Measurements from ENCODE around the gene JAZF1. TPM values are rescaled to one million over a fixed set of nuclear protein-coding genes. Genes with fewer than 3 reads are reported as not detected.
"Not testable (repeated sequence)": the region's sequence is repeated elsewhere in the genome, so short reads cannot be mapped to it uniquely, and the experiment has no call there.

Gene JAZF1
- total and polyA plus RNA-seq, 3 donors from 2014 or later = 38.5 to 51.0 (median 46.4) TPM

DNA sequence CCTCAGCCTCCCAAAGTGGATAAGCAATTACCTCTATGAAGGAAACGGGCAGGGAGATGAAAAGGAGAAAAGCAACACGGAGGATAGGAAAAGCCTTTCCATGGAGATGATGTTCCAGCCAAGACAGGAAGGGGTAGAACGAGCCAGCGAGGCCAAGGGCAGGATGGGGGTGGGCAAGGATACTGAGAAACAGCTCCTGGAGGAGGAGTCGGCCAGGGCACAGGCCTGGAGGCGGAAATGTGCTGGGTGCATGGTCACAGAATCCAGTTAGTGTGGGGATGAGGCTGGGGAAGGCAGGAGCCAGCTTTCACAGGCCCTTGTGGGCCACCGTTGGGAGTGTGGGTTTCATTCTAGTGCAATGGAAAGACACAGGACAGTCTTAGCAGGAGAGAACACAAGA lies 162.6 kb downstream of the JAZF1 start:
- DNase-seq = no peak
- H3K27me3 ChIP-seq = no peaks in the 10 kb centered on the region
- TF ChIP-seq, protein P1, sequence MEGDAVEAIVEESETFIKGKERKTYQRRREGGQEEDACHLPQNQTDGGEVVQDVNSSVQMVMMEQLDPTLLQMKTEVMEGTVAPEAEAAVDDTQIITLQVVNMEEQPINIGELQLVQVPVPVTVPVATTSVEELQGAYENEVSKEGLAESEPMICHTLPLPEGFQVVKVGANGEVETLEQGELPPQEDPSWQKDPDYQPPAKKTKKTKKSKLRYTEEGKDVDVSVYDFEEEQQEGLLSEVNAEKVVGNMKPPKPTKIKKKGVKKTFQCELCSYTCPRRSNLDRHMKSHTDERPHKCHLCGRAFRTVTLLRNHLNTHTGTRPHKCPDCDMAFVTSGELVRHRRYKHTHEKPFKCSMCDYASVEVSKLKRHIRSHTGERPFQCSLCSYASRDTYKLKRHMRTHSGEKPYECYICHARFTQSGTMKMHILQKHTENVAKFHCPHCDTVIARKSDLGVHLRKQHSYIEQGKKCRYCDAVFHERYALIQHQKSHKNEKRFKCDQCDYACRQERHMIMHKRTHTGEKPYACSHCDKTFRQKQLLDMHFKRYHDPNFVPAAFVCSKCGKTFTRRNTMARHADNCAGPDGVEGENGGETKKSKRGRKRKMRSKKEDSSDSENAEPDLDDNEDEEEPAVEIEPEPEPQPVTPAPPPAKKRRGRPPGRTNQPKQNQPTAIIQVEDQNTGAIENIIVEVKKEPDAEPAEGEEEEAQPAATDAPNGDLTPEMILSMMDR (IDR thresholded peaks at IDR 0.05) = no peak
- no peak for TF ChIP-seq POLR2A (IDR thresholded peaks at IDR 0.05)
- no peaks in the 10 kb centered on the region for H3K9me3 ChIP-seq
- WGBS, 2 donors = 64 to 70% methylated on average over 7 of the region's 7 CpGs
- no peak overlapping the region for H3K4me3 ChIP-seq
- H3K36me3 ChIP-seq (ENCODE audit: low read depth, missing control alignments) = no peaks in the 10 kb centered on the region
- no peak overlapping the region for H3K27ac ChIP-seq
- intact Hi-C loops (cut with DNase I; ENCODE audit: low total_unique reads) = no loop called here
- H3K4me1 ChIP-seq = peaks cover 7% of the 10 kb centered on the region

DNA sequence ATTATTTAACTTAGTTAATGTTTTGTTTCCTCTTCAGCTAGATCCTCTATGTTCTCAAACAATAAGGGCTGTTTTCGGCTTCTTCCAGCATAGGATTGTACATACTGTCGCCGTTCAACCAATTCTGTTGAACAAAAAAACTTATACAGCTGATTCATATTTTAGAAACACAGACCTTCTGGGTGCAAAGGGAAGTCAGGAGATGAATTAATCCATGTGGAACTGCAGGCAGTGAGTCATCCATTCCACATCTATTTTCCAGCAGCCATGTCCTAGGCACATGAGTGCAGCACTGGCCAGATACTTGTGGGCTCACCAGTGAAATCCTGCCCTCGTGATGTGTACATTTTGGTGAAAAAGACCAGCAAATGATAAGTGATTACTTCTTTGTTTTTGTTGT lies 163.2 kb downstream of the JAZF1 start:
- Histone ChIP-seq H3K4me3 (no peak overlapping the region), H3K27ac (no peak overlapping the region), H3K4me1 (peaks cover 7% of the 10 kb centered on the region), H3K27me3 (no peaks in the 10 kb centered on the region), H3K36me3 (ENCODE audit: low read depth, missing control alignments) (no peaks in the 10 kb centered on the region), H3K9me3 (no peaks in the 10 kb centered on the region)
- TF ChIP-seq POLR2A (IDR thresholded peaks at IDR 0.05) = no peak
- TF ChIP-seq, protein P1 (IDR thresholded peaks at IDR 0.05) = no peak
- DNase-seq = no peak
- intact Hi-C loops (cut with DNase I; ENCODE audit: low total_unique reads) = no loop called here
- WGBS, 2 donors = 94 to 98% methylated on average over 4 of the region's 4 CpGs

DNA sequence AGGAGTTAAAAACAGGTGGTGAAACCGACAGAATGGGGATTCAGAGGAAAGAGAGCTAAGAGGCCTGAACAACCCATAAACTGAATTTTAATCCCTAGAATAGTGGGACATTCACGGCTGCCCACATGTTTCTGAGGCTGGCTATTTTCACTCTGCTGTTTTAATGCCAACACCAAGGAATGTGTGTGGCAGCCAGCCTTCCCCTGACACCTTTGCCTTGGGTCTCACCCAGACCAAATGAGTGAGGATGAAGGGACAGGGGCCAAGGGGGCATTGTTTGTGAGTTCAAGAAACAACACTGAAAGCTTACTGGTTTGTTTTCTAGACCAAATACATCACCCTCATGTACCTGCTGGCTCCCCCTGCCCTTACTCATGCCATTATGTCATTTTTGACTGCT lies 164.3 kb downstream of the JAZF1 start:
- no peaks in the 10 kb centered on the region for H3K36me3 ChIP-seq (ENCODE audit: low read depth, missing control alignments)
- DNase-seq = no peak
- H3K9me3 ChIP-seq = no peaks in the 10 kb centered on the region
- TF ChIP-seq, protein P1 (IDR thresholded peaks at IDR 0.05) = no peak
- TF ChIP-seq POLR2A (IDR thresholded peaks at IDR 0.05) = no peak
- WGBS, 2 donors = 87 to 95% methylated on average over 2 of the region's 2 CpGs
- peaks cover 7% of the 10 kb centered on the region for H3K4me1 ChIP-seq
- H3K27ac ChIP-seq = no peak overlapping the region
- H3K4me3 ChIP-seq = no peak overlapping the region
- intact Hi-C loops (cut with DNase I; ENCODE audit: low total_unique reads) = no loop called here
- H3K27me3 ChIP-seq = no peaks in the 10 kb centered on the region

DNA sequence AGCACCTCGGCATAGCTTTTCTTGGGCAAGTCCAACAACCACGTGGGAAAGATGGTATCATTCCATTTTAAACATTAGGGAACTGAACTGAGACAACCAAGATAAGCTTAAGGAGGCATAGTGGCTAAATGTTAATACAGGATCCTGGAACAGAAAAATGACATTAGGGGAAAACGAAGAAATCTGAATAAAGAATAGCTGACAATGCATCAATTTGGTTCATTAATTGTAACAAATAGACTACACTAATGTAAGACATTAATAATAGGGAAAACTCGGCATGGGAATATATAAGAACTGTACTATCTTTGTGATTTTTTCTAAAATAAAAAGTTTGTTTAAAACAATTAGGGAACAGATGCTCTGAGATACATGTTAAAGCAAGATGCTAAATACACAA lies 165.4 kb downstream of the JAZF1 start:
- 90 to 93% methylated on average over 4 of the region's 4 CpGs for WGBS, 2 donors
- H3K4me3 ChIP-seq = no peak overlapping the region
- intact Hi-C loops (cut with DNase I; ENCODE audit: low total_unique reads) = no loop called here
- H3K36me3 ChIP-seq (ENCODE audit: low read depth, missing control alignments) = no peaks in the 10 kb centered on the region
- peaks cover 2% of the 10 kb centered on the region for H3K4me1 ChIP-seq
- DNase-seq = no peak
- no peak for TF ChIP-seq POLR2A (IDR thresholded peaks at IDR 0.05)
- TF ChIP-seq, protein P1 (IDR thresholded peaks at IDR 0.05) = no peak
- no peaks in the 10 kb centered on the region for H3K27me3 ChIP-seq
- H3K27ac ChIP-seq = no peak overlapping the region
- no peaks in the 10 kb centered on the region for H3K9me3 ChIP-seq

DNA sequence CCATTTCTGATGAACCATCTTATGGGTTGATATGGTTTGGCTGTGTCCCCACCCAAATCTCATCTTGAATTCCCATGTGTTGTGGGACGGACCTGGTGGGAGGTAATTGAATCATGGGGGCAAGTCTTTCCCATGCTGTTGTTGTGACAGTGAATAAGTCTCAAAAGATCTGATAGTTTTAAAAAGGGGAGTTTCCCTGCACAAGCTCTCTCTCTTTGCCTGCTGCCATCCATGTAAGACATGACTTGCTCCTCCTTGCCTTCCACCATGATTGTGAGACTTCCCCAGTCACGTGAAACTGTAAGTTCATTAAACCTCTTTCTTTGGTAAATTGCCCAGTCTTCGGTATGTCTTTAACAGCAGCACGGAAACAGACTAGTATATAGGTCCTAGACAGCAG lies 166.3 kb downstream of the JAZF1 start:
- H3K4me3 ChIP-seq; H3K4me1 ChIP-seq; H3K9me3 ChIP-seq; intact Hi-C loops (cut with DNase I; ENCODE audit: low total_unique reads); DNase-seq; H3K27me3 ChIP-seq; H3K27ac ChIP-seq; H3K36me3 ChIP-seq (ENCODE audit: low read depth, missing control alignments): not testable (repeated sequence)
- WGBS, 2 donors = 87 to 93% methylated on average over 4 of the region's 4 CpGs

Data from testis (tissue), 3 donors.